HG03175 (cell line): ENCODE measurements around the gene HOXD8.
A peak's percentile ranks its signal among the peaks of the same experiment; 100 is the strongest.

Experiments used
- ATAC-seq: cut with Tn5 transposase; IDR thresholded peaks from one replicate; pipeline ENCODE4 v1.9.1; 2021; ENCODE audit warnings: mild to moderate bottlenecking, moderate library complexity; ENCODE audit not compliant: unreplicated experiment

Gene HOXD8

GRCh38 chr2:176128172-176128981 lies 1.1 kb upstream of the HOXD8 start:
- ATAC-seq, result no peak

- no peak for ATAC-seq
Measured at GRCh38 chr2:176129813-176130146, 275 bp downstream of the HOXD8 start.

- ATAC-seq, result no peak
Measured at GRCh38 chr2:176130147-176130956, 847 bp downstream of the HOXD8 start.

- ATAC-seq, result no peak
Measured at GRCh38 chr2:176130957-176131847, 1.7 kb downstream of the HOXD8 start.

- ATAC-seq, result no peak
Measured at GRCh38 chr2:176131848-176132158, 2.3 kb downstream of the HOXD8 start.

- no peak for ATAC-seq
Measured at GRCh38 chr2:176132205-176133171, 3.0 kb downstream of the HOXD8 start.

GRCh38 chr2:176133389-176133788 lies 3.9 kb downstream of the HOXD8 start:
- no peak for ATAC-seq

GRCh38 chr2:176134035-176134434 lies 4.5 kb downstream of the HOXD8 start:
- no peak for ATAC-seq

GRCh38 chr2:176135035-176135440 lies 5.5 kb downstream of the HOXD8 start:
- no peak for ATAC-seq

GRCh38 chr2:176136374-176137251 lies 7.1 kb downstream of the HOXD8 start:
- ATAC-seq, result no peak

GRCh38 chr2:176137252-176137580 lies 7.7 kb downstream of the HOXD8 start:
- ATAC-seq, result no peak

GRCh38 chr2:176137906-176138305 lies 8.4 kb downstream of the HOXD8 start:
- ATAC-seq, result no peak

GRCh38 chr2:176138526-176138922 lies 9.0 kb downstream of the HOXD8 start:
- no peak for ATAC-seq

- no peak for ATAC-seq
Measured at GRCh38 chr2:176138923-176139660, 9.6 kb downstream of the HOXD8 start.

GRCh38 chr2:176139661-176140512 lies 10.4 kb downstream of the HOXD8 start:
- ATAC-seq, result no peak

GRCh38 chr2:176140513-176141317 lies 11.2 kb downstream of the HOXD8 start:
- ATAC-seq, result peak; percentile 89

- ATAC-seq, result no peak
Measured at GRCh38 chr2:176142281-176142680, 12.8 kb downstream of the HOXD8 start.
